Neural cell (in vitro differentiated cells): ENCODE results near the gene TRIM59.

ENCODE experiments used
- CTCF ChIP-seq: fragments of 450-650 bp; IDR thresholded peaks from 2 replicates; pipeline ENCODE4 v1.5.1; 2014; ENCODE audit warnings: antibody characterized with exemption, mild to moderate bottlenecking, moderate library complexity; ENCODE audit not compliant: poor library complexity, severe bottlenecking
- EP300 ChIP-seq: fragments of 450-650 bp; conservative IDR thresholded peaks from 2 replicates; pipeline ENCODE4 v1.6.1; 2014; ENCODE audit warnings: antibody characterized with exemption, mild to moderate bottlenecking, moderate library complexity; ENCODE audit not compliant: poor library complexity, severe bottlenecking
- EZH2 ChIP-seq: fragments of 200-600, 300-800 bp; shearing (Covaris generic), sonication (generic); IDR thresholded peaks from 2 replicates; pipeline ENCODE4 v1.6.1; 2014; ENCODE audit warnings: antibody characterized with exemption, low read length, borderline replicate concordance, mild to moderate bottlenecking; ENCODE audit not compliant: insufficient read depth, poor library complexity, severe bottlenecking
- MXI1 ChIP-seq: fragments of 450-650 bp; conservative IDR thresholded peaks from 2 replicates; pipeline ENCODE4 v1.6.1; 2014; ENCODE audit warnings: antibody characterized with exemption, mild to moderate bottlenecking; ENCODE audit not compliant: poor library complexity, severe bottlenecking
- POLR2AphosphoS5 ChIP-seq: IDR thresholded peaks from 2 replicates; pipeline ENCODE4 v1.6.1; 2012
- SMC3 ChIP-seq: fragments of 450-650 bp; conservative IDR thresholded peaks from 2 replicates; pipeline ENCODE4 v1.6.1; 2014; ENCODE audit warnings: antibody characterized with exemption, mild to moderate bottlenecking, moderate library complexity; ENCODE audit not compliant: poor library complexity
- TAF1 ChIP-seq: IDR thresholded peaks from 2 replicates; pipeline ENCODE4 v1.6.1; 2012; ENCODE audit warnings: low read depth
- TF ChIP-seq, protein P1 (sequence below): IDR thresholded peaks from 2 replicates; pipeline ENCODE4 v1.6.1; 2012; ENCODE audit warnings: borderline replicate concordance

GRCh38 chr3:160427832-160428424 is 21.7 kb downstream of the TRIM59 start:
- no peak for TF ChIP-seq CTCF
- TF ChIP-seq EP300, result no peak
- TF ChIP-seq EZH2, result no peak
- TF ChIP-seq POLR2AphosphoS5, result no peak
- TF ChIP-seq MXI1, result no peak
- TF ChIP-seq TAF1, result no peak
- TF ChIP-seq SMC3, result no peak
- TF ChIP-seq, protein P1, sequence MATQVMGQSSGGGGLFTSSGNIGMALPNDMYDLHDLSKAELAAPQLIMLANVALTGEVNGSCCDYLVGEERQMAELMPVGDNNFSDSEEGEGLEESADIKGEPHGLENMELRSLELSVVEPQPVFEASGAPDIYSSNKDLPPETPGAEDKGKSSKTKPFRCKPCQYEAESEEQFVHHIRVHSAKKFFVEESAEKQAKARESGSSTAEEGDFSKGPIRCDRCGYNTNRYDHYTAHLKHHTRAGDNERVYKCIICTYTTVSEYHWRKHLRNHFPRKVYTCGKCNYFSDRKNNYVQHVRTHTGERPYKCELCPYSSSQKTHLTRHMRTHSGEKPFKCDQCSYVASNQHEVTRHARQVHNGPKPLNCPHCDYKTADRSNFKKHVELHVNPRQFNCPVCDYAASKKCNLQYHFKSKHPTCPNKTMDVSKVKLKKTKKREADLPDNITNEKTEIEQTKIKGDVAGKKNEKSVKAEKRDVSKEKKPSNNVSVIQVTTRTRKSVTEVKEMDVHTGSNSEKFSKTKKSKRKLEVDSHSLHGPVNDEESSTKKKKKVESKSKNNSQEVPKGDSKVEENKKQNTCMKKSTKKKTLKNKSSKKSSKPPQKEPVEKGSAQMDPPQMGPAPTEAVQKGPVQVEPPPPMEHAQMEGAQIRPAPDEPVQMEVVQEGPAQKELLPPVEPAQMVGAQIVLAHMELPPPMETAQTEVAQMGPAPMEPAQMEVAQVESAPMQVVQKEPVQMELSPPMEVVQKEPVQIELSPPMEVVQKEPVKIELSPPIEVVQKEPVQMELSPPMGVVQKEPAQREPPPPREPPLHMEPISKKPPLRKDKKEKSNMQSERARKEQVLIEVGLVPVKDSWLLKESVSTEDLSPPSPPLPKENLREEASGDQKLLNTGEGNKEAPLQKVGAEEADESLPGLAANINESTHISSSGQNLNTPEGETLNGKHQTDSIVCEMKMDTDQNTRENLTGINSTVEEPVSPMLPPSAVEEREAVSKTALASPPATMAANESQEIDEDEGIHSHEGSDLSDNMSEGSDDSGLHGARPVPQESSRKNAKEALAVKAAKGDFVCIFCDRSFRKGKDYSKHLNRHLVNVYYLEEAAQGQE, result no peak
